ENCODE data around the gene TAGLN3.
"Not testable (repeated sequence)": the region's sequence is repeated elsewhere in the genome, so short reads cannot be mapped to it uniquely, and the experiment has no call there.

The TAGLN3 gene

GRCh38 chr3:112035241-112035640, 36.5 kb downstream of the TAGLN3 start:
- no peak overlapping the region for H3K4me3 ChIP-seq (ENCODE audit: low read length)
- TF ChIP-seq ZNF274 (IDR thresholded peaks at IDR 0.05; ENCODE audit: low read depth, low read length) = no peak

- not testable (repeated sequence) for H3K4me3 ChIP-seq (ENCODE audit: low read length)
Observed at GRCh38 chr3:112037194-112037593, 38.5 kb downstream of the TAGLN3 start.

DNA sequence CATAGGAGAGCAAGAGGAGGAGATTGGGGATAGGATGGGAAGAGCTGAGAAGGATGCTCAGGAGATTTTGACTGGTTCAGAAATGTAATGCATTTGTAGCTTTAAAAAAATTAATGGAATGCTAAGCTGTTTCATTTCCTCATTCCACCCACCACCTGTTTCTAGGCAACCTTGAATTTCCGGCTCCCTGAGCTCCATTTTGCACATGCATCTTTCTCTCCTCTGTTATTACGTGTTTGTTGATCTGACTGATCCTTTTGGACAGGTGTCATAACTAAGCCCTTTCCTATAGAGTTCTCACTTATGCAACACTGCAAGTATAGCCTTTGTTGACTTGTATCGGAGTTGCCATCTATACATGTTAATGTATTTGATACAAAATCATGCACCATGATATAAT, 40.1 kb downstream of the TAGLN3 start:
- no peak for TF ChIP-seq ZNF274 (IDR thresholded peaks at IDR 0.05; ENCODE audit: low read depth, low read length)

DNA sequence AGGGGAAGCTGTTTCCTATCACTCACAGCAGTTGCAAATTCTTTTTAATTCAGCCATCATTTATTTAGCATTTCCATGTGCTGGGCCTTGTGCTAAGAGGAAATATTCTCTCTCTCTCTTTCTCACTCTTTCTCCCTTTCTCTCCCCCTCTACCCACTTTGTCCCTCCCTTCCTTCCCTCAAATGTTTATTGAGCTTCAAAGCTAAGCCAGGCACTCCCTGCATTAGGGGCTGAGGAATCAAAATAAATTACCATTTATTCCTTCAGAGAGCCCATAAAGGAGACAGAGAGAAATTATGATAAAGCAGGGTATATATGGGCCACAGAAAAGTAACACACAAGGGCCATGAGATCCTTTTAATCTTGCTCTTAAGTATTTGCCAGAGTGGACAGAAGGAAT, 42.6 kb downstream of the TAGLN3 start:
- no peak overlapping the region for H3K4me3 ChIP-seq (ENCODE audit: low read length)
- no peak for TF ChIP-seq ZNF274 (IDR thresholded peaks at IDR 0.05; ENCODE audit: low read depth, low read length)

More for the DNA sequence above, 40.1 kb downstream of the TAGLN3 start:
- H3K4me3 ChIP-seq (ENCODE audit: low read length) = no peak overlapping the region

DNA sequence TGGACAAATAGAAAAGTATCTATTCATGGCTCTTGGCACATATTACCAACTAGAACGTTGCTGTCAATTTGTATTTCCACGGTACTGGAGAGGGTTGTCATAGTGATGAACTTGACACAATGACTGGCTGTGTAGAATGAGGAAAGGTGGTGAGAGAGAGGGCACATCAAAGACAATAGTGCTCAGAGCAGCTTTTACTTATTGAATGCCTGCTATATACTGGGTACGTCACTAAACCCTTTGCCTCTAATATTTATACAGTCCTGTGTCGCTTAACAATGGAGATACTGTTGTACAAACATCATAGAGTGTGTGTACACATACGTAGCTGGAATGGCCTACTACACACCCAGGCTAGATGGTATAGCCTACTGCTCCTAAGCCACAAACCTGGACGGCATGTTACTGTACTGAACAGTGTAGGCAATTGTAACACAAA, 44.1 kb downstream of the TAGLN3 start:
- no peak for TF ChIP-seq ZNF274 (IDR thresholded peaks at IDR 0.05; ENCODE audit: low read depth, low read length)

DNA sequence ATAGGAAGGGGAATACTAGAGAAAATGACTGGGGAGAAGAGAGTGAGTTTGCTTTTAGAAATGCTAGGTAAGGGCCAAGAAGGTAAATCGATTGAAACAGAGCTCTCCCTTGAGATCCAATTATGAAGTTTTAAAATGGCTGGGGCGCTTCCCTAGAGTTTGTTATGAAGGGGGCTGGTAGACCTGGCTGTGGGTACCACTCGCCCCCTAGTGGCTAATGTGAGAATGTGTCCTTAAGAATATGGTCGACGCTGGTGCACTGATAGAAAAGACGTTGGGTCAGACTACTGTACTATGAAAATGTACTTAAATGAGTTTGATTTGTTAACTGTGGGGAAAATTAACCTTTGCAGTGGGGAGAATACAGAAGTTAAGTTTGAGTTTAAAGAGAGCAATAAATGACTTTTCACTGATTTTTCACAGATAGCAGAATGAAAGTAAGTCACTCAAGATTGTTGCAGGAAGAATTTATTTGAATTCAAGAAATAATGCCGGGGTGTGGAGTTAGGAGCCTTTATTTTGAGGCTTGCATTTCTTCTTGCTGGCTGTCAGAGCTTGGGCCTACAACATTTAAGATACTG, 45.0 kb downstream of the TAGLN3 start:
- H3K4me3 ChIP-seq (ENCODE audit: low read length) = no peak overlapping the region
- no peak for TF ChIP-seq ZNF274 (IDR thresholded peaks at IDR 0.05; ENCODE audit: low read depth, low read length)

More for the DNA sequence above, 44.1 kb downstream of the TAGLN3 start:
- H3K4me3 ChIP-seq (ENCODE audit: low read length) = no peak overlapping the region

DNA sequence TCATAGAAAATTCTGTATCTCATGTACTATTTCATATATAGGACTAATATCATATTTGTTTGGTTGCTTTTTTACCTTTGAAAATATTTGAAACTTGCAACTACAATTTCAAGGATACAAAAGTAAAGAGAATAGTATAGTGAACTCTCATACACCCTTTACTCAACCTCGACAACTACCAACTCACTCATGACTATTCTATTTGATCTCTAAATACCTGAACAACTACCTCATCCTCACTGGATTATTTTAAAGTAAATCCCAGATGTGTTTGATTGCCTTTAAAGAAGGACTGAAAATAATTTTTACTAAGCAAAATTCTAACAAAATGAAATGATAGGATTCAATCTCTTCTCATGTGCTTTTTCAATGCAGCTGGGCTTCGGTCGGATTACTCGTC, 47.9 kb downstream of the TAGLN3 start:
- H3K4me3 ChIP-seq (ENCODE audit: low read length) = no peak overlapping the region
- TF ChIP-seq ZNF274 (IDR thresholded peaks at IDR 0.05; ENCODE audit: low read depth, low read length) = no peak

DNA sequence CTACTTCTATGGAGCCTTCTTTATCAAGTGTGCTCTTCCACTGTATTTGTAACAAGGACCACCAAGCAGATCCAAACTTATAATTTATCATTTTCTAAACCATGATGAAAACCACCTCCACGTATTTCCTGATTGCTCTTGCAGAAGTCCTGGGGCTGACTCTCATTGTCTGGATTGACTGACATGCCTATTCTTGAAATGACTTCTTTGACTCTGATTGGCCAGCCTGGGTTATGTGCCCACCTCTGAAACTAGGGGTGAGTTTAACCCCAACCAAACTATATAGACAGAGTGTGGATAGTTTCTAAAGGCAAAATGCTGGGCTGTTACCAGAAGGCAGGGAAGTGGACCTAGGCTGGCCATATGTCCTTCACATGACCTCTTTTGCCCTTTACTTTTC, 48.5 kb downstream of the TAGLN3 start:
- H3K4me3 ChIP-seq (ENCODE audit: low read length) = no peak overlapping the region
- no peak for TF ChIP-seq ZNF274 (IDR thresholded peaks at IDR 0.05; ENCODE audit: low read depth, low read length)

GRCh38 chr3:112048911-112049310, 50.2 kb downstream of the TAGLN3 start:
- no peak for TF ChIP-seq ZNF274 (IDR thresholded peaks at IDR 0.05; ENCODE audit: low read depth, low read length)
- no peak overlapping the region for H3K4me3 ChIP-seq (ENCODE audit: low read length)

DNA sequence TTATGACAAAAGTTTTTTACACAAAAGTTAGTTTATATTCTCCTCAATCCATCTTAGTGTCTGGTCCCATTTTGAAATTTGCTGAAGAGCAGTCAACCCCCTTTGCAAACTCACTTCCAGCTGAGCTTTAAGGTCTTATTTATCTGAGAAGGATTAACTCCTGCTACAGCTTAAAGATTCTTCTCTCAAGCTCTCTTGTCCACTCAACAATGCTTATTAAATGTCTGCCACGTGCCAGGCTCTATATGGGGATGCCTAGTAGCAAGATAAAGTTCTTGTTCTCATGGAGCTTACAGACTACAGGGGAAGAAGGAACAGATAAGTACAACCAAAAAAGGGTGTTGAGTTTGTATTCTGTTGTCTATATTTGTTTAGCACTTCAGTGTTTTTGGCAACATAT, 54.5 kb downstream of the TAGLN3 start:
- no peak for TF ChIP-seq ZNF274 (IDR thresholded peaks at IDR 0.05; ENCODE audit: low read depth, low read length)
- H3K4me3 ChIP-seq (ENCODE audit: low read length) = no peak overlapping the region

GRCh38 chr3:112056451-112056929, 57.8 kb downstream of the TAGLN3 start:
- no peak overlapping the region for H3K4me3 ChIP-seq (ENCODE audit: low read length)
- no peak for TF ChIP-seq ZNF274 (IDR thresholded peaks at IDR 0.05; ENCODE audit: low read depth, low read length)

DNA sequence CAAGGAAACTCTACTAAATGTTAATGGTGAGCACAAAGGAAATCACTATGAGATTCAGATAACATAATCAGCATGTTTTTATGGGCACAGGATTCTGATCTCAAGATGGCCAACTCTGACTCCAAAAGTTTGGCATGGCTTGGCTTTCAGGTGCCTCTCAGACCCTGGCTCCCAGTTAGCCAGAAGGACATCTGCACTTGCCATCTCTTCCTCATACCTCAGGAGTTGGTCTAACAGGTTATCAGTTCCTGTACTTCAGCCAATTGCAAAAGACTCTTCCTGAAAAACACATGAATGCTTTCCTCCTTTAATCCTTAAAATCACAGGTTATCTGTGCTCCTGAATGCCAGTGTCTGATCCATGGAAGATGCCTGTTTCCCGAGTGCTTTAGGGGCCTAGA, 60.8 kb downstream of the TAGLN3 start:
- H3K4me3 ChIP-seq (ENCODE audit: low read length) = no peak overlapping the region
- TF ChIP-seq ZNF274 (IDR thresholded peaks at IDR 0.05; ENCODE audit: low read depth, low read length) = no peak

GRCh38 chr3:112061152-112061551, 62.4 kb downstream of the TAGLN3 start:
- no peak for TF ChIP-seq ZNF274 (IDR thresholded peaks at IDR 0.05; ENCODE audit: low read depth, low read length)

More at GRCh38 chr3:112061152-112061551, 62.4 kb downstream of the TAGLN3 start:
- no peak overlapping the region for H3K4me3 ChIP-seq (ENCODE audit: low read length)

Data from GM08714 (cell line).